Neural cell (in vitro differentiated cells): ENCODE results near the gene ZC3H7A.

ENCODE experiments used
- EZH2 ChIP-seq: fragments of 200-600, 300-800 bp; shearing (Covaris generic), sonication (generic); IDR thresholded peaks from 2 replicates; pipeline ENCODE4 v1.6.1; 2014; ENCODE audit warnings: antibody characterized with exemption, low read length, borderline replicate concordance, mild to moderate bottlenecking; ENCODE audit not compliant: insufficient read depth, poor library complexity, severe bottlenecking
- TF ChIP-seq, protein P1 (sequence below): fragments of 450-650 bp; IDR thresholded peaks from 2 replicates; pipeline ENCODE4 v1.5.1; 2014; ENCODE audit warnings: antibody characterized with exemption, mild to moderate bottlenecking, moderate library complexity; ENCODE audit not compliant: poor library complexity, severe bottlenecking

DNA sequence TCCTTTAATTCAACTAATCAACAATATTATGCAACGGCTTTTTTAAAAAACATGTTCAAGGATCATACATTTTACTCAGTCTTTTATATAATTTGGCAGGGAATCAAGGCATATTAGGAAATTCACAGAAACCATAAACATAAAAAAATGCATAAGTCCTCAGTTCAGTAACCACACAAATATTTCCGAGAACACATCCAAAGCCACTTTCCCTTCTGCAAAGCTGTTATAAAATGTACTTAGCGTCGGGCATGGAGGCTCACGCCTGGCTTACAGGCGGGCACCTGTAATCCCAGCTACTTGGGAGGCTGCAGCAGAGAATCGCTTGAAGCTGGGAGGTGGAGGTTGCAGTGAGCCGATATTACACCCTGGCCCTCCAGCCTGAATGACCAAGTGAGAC, 9.7 kb upstream of the ZC3H7A start:
- TF ChIP-seq, protein P1, sequence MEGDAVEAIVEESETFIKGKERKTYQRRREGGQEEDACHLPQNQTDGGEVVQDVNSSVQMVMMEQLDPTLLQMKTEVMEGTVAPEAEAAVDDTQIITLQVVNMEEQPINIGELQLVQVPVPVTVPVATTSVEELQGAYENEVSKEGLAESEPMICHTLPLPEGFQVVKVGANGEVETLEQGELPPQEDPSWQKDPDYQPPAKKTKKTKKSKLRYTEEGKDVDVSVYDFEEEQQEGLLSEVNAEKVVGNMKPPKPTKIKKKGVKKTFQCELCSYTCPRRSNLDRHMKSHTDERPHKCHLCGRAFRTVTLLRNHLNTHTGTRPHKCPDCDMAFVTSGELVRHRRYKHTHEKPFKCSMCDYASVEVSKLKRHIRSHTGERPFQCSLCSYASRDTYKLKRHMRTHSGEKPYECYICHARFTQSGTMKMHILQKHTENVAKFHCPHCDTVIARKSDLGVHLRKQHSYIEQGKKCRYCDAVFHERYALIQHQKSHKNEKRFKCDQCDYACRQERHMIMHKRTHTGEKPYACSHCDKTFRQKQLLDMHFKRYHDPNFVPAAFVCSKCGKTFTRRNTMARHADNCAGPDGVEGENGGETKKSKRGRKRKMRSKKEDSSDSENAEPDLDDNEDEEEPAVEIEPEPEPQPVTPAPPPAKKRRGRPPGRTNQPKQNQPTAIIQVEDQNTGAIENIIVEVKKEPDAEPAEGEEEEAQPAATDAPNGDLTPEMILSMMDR = no peak
- TF ChIP-seq EZH2 = no peak
